Measurements from ENCODE around the gene ACOX3.
A peak's percentile ranks its signal among the peaks of the same experiment; 100 is the strongest.
"Not testable (repeated sequence)": the region's sequence is repeated elsewhere in the genome, so short reads cannot be mapped to it uniquely, and the experiment has no call there.

Gene ACOX3

GRCh38 chr4:8440492-8441311 is at the start of gene ACOX3, which contains the start of gene TRMT44:
Gene ACOX3 (minus strand): TSS chr4:8440723. CDS start chr4:8416521, 24,202 bp downstream.
Gene TRMT44 (plus strand): TSS chr4:8440777. CDS start chr4:8440823, 46 bp downstream.
- DNase-seq (ENCODE audit: low read depth, low spot score): peak; percentile 56

- no peak for DNase-seq (ENCODE audit: low read depth, low spot score)
These were observed 48.4 kb upstream of the ACOX3 start for GRCh38 chr4:8488791-8489369.

GRCh38 chr4:8486643-8487042 is 46.1 kb upstream of the ACOX3 start:
- DNase-seq (ENCODE audit: low read depth, low spot score): not testable (repeated sequence)

- no peak for DNase-seq (ENCODE audit: low read depth, low spot score)
These were observed 39.7 kb upstream of the ACOX3 start for GRCh38 chr4:8480221-8480620.

GRCh38 chr4:8478801-8479744 is 38.5 kb upstream of the ACOX3 start:
- DNase-seq (ENCODE audit: low read depth, low spot score): no peak

DNA sequence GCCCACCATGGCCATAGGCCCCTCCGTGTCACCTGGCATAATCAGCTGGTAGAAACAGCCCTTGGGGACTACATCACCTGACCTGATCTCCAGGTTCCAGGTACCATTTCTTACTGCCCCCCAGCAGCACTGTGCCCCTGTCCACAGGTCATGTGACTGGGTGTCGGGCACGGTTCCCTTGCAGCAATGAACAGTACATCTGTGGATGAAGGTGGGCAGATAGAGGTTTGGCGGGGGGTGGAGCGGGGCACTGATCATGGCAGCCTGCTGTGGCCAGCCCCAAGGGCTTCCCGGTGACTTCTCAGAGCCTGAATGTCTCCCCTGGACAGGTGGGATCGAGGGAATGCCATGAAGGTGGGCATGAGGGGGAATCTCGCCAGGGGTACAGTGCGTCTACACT is 37.8 kb upstream of the ACOX3 start:
- DNase-seq (ENCODE audit: low read depth, low spot score): no peak

DNA sequence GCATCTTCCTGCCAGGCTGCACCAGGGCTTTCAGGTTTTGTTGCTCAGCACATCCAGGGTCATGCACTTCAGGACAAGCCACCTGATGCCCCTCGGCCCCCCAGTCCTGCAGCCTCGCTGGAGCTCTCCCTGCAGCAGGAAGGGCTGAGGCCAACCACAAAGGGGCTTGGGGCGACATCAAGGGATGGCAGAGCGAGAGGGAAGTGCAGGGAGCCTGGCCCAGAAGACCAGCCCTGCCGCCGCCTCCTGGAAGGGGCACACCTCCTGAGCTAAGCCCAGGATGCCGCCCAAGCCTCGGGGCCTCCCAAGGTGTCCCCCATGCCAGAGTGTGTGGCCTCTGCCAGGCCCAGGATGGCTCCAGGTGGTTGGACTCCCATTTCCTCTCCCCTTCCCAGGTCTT is 37.2 kb upstream of the ACOX3 start:
- DNase-seq (ENCODE audit: low read depth, low spot score): no peak

DNA sequence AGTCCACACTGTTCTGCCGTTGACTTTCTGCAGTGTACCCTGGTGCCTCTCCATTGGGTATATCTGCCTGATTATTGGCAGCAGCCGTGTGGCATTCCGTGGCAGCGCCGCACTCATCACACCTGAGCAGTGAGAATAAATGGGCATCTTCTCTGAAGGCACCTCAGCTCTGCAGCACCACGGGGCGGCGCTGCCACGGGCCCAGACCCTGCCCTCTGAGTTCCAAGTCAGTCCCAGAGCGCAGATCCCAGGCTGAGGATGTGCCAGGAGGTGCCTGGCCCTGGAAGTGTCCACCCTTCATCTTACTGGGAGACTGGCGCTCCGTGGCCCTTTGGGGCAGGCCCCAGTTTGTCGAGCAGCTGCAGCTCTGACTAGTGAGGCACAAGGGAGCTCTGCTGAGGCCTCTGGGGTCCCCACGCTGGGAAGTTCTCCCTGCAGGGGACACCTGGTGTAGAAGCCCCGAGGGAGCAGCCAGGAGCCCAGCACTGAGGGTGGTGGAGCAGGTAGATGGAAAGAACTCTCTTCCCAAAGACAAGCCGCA is 36.6 kb upstream of the ACOX3 start:
- no peak for DNase-seq (ENCODE audit: low read depth, low spot score)

- no peak for DNase-seq (ENCODE audit: low read depth, low spot score)
These were observed 35.4 kb upstream of the ACOX3 start for GRCh38 chr4:8475751-8476575.

DNA sequence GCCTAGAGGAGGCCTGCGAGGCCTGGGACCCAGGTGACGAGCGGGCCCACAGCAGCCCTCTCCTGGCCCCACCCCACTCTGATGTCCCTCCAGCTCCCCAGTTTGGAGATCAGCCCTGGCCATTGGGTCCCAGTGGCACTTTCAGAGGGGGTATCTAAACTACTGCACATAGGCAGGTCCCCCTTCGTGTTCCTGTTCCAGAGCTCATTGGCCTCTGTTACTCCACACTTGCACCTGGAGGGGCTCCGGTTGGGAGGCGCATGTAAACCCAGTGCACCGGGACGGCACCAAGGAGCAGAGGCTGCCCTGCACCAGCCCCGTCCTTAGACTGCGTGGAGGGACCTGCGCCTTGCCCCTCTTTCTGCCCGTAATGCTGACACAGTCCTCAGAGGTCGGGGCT is 34.3 kb upstream of the ACOX3 start:
- no peak for DNase-seq (ENCODE audit: low read depth, low spot score)

GRCh38 chr4:8473920-8474590 is 33.5 kb upstream of the ACOX3 start:
- no peak for DNase-seq (ENCODE audit: low read depth, low spot score)

DNA sequence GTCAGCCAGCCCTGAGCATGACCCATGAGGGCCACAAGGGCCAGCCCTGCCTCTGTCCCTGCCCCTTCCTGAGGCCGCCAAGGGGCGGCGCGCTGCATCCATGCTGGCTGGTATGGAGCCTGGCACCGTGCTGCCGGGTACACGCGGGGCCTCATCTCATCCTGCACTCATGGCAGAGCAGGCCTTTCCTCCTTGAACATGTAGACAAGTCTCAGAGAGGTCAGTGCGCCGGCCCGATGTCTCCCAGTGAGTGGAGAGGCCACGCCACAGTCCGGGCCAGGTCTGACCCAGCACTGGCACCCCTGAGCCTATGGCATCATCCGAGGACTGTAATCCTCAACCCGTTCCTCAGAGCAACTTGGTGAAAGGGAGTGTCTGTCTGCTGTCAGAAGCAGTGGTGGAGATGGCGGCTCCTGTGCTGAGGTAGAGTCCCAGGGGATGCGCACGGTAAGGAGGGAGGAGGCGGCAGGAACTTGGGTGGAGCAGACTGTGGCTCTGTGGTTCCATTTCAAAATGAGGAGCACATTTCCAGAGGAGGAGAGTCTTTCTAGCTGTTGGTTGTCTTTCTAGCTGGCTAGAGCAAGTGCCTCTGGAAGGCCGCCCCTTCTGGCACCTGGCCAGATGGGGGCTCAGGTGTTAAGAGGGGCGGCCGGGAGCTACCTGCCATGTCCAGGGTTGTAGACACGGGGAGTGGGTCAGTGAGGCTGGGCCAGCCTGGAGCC is 32.8 kb upstream of the ACOX3 start:
- DNase-seq (ENCODE audit: low read depth, low spot score): no peak

DNA sequence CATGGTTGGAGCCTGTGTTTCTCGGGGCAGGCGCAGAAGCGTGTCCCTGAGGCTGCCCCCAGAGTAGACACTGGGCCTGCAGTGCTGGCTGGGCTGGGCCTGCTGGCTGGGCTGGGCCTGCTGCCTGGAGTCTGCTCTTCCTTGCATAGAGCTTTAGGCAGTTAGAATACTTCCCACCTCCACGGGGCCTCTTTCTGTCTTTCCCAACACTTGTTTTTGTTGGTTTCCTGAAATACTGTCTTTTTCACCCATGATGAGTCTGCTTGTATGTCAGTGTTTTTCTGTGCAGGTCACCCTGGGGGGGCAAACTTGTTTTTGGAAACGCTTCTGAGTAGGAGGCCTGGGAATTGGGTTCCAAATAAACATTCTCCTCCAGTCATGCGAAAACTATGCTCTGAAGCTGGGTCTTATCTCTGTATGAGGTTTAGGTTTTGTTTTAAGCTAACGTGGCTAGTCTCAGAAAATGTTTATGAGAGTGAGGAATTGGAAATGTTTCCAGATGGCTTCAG is 32.2 kb upstream of the ACOX3 start:
- DNase-seq (ENCODE audit: low read depth, low spot score): no peak

DNA sequence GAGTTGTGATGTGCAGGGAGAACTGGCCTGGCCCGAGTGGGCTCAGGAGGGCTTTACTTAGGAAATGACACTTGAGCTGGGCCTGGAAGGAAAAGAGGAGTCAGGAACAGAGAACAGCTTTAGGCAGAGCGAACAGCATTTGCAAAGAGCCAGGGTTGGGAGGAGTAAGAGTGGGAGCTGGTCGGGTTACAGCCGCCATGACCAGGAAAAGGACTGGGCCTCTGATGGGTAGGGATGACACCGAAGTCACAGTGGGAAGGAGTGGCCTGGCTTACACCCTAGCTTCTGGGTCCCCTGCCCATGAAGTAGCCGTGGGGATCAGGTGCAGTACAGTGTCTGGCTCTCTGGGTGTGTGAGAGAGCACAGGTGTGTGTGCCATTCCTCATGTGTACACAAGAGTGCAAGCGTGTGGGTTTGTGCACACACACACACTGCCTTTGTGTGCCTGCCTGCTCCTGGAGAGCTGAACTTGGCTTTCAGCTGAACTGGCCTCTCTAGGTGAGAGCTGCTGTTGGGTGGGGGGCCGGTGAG is 31.7 kb upstream of the ACOX3 start:
- no peak for DNase-seq (ENCODE audit: low read depth, low spot score)

DNA sequence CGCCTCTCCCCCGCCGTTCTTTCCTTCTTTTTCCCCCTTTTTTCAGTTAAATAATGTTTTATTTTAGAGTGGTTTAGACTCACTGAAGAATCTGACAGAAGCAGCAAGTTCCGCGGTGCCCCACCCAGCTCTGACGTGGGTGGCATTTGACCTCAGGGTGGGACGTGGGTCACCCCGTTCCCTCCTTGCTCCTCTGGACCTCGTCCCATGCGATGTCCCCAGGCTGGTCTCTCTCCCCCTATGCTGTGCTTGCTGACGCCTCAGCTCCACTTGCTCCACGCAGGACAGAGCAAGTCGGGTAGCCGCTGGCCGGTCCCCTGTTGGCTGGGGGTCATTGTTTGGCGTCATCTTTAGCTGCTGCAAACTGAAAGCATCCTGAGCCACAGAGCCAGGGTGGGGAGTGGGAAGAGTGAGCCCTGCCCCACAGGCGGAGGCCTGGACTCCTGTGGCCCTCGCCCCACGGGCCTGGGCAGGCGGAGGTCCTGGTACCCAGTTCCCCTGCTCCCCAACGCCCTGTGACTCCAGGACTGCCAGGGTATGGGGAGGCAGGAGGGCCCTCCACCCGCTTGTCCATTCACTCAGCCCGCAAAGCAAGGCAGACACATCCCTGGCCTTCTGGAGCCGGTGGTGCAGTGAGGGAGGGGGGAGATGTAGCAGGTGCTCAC is 30.8 kb upstream of the ACOX3 start:
- DNase-seq (ENCODE audit: low read depth, low spot score): no peak

- no peak for DNase-seq (ENCODE audit: low read depth, low spot score)
These were observed 30.0 kb upstream of the ACOX3 start for GRCh38 chr4:8470451-8471024.

GRCh38 chr4:8469550-8469949 is 29.0 kb upstream of the ACOX3 start:
- no peak for DNase-seq (ENCODE audit: low read depth, low spot score)

All from iPS DF 19.7 (cell line).